Measurements from ENCODE around the gene CDS2. TPM values are rescaled to one million over a fixed set of nuclear protein-coding genes. Genes with fewer than 3 reads are reported as not detected.

The CDS2 gene
- total RNA-seq, 1 experiment from 2014 or later: 18.3 TPM

DNA sequence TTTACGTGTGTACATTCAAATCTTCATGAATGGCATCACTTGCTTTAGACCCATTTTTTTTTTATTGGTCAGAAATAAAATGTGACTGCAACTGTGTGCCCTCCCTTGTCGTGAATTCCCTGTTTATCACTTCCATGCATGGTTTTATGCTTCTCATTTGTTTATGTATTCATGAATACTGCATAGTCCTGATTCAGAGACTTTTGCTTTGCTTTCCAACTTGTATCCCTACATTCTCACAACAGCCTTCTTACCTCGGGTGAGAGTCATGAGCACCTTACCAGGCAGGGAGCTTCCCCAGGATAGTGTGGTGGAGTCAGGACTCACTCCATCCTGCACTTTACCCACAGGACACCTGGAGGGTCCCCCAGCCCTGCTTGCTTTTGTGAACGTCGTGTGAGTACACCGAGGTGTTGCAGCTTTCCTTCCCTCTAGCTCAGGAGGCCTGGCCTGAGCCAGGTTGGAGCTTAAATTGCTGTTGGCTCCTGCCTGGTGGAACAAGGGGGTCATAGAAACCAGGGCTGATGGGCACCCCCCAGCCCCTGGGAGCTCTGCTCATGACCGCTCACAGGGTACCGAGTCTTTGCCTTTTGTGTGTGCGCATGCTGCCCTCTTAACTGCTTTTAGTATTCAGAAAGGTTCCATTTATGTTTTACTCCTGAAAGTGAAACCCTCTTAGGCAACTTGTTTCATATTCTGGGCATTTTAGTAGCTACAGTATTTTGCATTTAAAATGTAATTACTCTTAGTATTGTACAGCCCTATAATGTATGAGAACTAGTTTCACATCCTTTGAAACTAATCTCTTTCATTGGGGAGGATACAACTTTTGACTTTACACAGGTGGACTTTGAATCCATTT lies 66.0 kb downstream of the CDS2 start:
- in situ Hi-C loops (cut with HindIII; ENCODE audit: low pct_unique_long_range_greater_than_20kb, low sequenced_read_pairs): no loop called here
- no peak for DNase-seq (ENCODE audit: low read depth)

GRCh38 chr20:5195655-5196054 lies 68.8 kb downstream of the CDS2 start:
- DNase-seq (ENCODE audit: low read depth): no peak
- in situ Hi-C loops (cut with HindIII; ENCODE audit: low pct_unique_long_range_greater_than_20kb, low sequenced_read_pairs): no loop called here

DNA sequence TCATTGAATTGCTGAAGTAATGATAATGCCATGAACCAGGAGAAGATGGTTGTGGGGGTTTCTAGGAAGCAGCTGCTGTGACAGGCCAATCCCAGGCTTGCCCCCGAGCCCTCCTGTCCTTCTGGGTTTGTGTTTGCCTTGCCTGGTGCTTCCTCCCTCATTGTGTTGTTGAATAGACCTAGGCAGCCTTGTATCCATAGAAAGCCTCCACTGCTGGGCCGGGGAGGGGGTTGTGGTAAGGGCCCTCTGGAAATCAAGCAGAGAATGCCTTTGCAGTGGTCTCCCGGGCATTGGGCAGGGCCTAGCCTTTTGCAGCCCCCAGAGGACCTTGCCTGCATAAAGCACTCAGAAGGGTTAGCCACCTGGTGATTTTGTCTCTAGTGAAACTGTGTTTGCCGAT lies 69.3 kb downstream of the CDS2 start:
- DNase-seq (ENCODE audit: low read depth): no peak
- in situ Hi-C loops (cut with HindIII; ENCODE audit: low pct_unique_long_range_greater_than_20kb, low sequenced_read_pairs): no loop called here

DNA sequence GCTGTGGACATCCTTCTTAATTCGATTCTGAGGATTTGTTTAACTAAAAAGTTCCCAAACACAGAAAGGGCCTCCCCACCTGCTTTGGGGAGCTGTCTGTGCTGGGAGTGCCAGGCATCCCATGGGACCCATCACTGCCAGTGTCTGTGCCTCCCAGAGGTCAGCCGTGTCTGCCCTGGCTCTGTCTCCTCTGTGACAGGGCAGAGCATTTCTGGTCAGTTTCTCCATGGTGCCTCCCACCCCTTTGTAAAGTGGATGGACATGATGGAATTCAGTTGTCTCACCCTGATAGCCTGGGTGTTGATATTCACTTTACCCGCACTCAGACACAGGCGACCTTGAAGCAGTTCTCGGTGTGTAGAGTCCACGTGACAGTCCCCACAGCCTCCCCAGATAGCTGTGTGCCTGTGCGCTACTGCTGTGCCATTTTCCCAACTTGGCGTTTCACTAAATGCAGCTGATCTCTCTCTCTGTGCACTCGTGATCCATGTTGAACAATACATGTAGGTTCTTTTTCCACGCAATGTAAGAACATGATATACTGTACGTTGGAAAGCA lies 70.5 kb downstream of the CDS2 start:
- in situ Hi-C loops (cut with HindIII; ENCODE audit: low pct_unique_long_range_greater_than_20kb, low sequenced_read_pairs): no loop called here
- no peak for DNase-seq (ENCODE audit: low read depth)

GRCh38 chr20:5197847-5198650 lies 71.2 kb downstream of the CDS2 start:
- DNase-seq (ENCODE audit: low read depth): no peak
- in situ Hi-C loops (cut with HindIII; ENCODE audit: low pct_unique_long_range_greater_than_20kb, low sequenced_read_pairs): no loop called here

DNA sequence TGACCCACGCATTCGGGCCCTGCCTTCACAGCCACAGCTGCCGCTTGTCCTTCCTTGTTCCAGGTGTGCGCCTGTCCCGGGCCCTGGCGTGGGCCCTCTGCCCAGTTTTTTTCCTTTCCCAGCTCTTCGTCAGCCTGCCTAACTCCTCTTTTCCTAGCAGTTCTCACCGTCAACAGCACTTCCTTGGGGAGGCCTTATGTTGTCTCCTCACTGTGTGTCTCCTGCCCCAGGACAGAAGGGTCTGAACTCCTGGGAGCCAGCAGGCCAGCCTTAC lies 71.8 kb downstream of the CDS2 start:
- in situ Hi-C loops (cut with HindIII; ENCODE audit: low pct_unique_long_range_greater_than_20kb, low sequenced_read_pairs): no loop called here
- DNase-seq (ENCODE audit: low read depth): no peak

GRCh38 chr20:5203380-5203779 lies 76.6 kb downstream of the CDS2 start:
- DNase-seq (ENCODE audit: low read depth): no peak
- in situ Hi-C loops (cut with HindIII; ENCODE audit: low pct_unique_long_range_greater_than_20kb, low sequenced_read_pairs): no loop called here

DNA sequence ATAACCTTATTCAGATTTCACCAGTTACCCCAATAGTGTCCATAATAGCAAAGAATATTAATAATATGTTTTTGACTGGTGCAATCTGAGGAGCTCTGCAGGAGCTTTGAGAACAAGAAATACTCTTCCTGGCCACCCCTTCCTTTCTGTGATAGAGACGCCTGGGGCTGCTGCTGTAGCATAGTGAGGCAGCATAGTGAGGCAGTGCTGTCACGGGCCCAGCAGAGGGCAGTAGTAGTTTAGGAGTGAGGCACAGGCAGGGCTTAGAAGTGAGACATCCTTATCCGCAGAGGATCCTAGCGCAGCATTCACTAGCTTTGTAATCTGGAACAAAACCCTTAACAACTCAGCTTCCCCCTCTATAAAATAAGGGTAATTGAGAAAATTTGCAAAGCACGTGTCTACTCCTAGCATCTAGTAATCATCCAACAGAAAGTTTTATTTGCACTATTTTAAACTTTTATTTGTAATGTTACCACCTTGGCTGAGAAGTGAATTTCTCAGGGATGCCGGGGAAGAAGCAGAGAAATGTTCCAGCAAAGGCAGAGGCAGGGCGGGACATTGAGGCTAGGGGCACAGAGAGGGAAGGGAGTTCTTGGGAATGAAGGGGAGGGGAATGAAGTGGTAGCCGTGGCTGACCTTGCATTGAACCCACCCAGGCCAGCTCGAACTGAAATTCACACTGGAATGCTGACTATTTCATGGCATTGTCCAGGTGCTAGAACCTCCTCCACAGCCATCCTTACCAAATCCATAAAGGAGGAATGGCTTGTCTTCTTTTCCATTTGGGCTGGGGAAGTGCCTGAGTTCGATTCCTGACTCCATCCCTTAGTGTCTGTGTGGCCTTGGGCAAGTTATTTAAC lies 78.8 kb downstream of the CDS2 start:
- in situ Hi-C loops (cut with HindIII; ENCODE audit: low pct_unique_long_range_greater_than_20kb, low sequenced_read_pairs): no loop called here

GRCh38 chr20:5207138-5207537 lies 80.3 kb downstream of the CDS2 start:
- DNase-seq (ENCODE audit: low read depth): no peak
- in situ Hi-C loops (cut with HindIII; ENCODE audit: low pct_unique_long_range_greater_than_20kb, low sequenced_read_pairs): no loop called here

More for the DNA sequence above, 78.8 kb downstream of the CDS2 start:
- peak; percentile 67 for DNase-seq (ENCODE audit: low read depth)

GRCh38 chr20:5211803-5212714 lies 85.3 kb downstream of the CDS2 start:
- no peak for DNase-seq (ENCODE audit: low read depth)
- in situ Hi-C loops (cut with HindIII; ENCODE audit: low pct_unique_long_range_greater_than_20kb, low sequenced_read_pairs): no loop called here

GRCh38 chr20:5212907-5213487 lies 86.2 kb downstream of the CDS2 start:
- in situ Hi-C loops (cut with HindIII; ENCODE audit: low pct_unique_long_range_greater_than_20kb, low sequenced_read_pairs): no loop called here
- no peak for DNase-seq (ENCODE audit: low read depth)

- DNase-seq (ENCODE audit: low read depth): no peak
- in situ Hi-C loops (cut with HindIII; ENCODE audit: low pct_unique_long_range_greater_than_20kb, low sequenced_read_pairs): no loop called here
These were observed 88.0 kb downstream of the CDS2 start for GRCh38 chr20:5214826-5215225.

- in situ Hi-C loops (cut with HindIII; ENCODE audit: low pct_unique_long_range_greater_than_20kb, low sequenced_read_pairs): no loop called here
- DNase-seq (ENCODE audit: low read depth): no peak
These were observed 89.0 kb downstream of the CDS2 start for GRCh38 chr20:5215672-5216304.

DNA sequence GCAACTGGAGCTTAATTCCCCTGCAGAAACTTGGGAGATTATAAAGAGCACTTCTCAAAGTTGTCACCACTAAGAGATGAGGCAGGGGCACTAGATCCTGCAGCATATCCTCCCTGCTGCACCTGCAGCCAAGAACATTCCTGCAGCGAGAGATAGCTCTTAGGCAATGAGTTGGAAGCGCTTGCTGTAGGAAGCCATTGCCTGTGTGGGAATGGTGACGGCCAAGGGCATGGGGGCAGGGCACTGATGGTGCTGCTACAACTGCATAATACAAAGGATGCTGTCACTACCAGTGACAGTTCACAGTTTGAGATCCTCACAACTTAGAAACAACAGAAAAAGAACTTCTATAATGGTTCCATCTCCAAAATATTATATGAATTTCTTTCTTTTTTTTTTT lies 89.9 kb downstream of the CDS2 start:
- in situ Hi-C loops (cut with HindIII; ENCODE audit: low pct_unique_long_range_greater_than_20kb, low sequenced_read_pairs): no loop called here
- no peak for DNase-seq (ENCODE audit: low read depth)

GRCh38 chr20:5217616-5218015 lies 90.8 kb downstream of the CDS2 start:
- DNase-seq (ENCODE audit: low read depth): no peak
- in situ Hi-C loops (cut with HindIII; ENCODE audit: low pct_unique_long_range_greater_than_20kb, low sequenced_read_pairs): no loop called here

- in situ Hi-C loops (cut with HindIII; ENCODE audit: low pct_unique_long_range_greater_than_20kb, low sequenced_read_pairs): no loop called here
These were observed 93.7 kb downstream of the CDS2 start for GRCh38 chr20:5220321-5221060.

More at GRCh38 chr20:5220321-5221060, 93.7 kb downstream of the CDS2 start:
- no peak for DNase-seq (ENCODE audit: low read depth)

Data from Caki2 (cell line).